ENCODE results near the gene DGCR6.
"Not testable (repeated sequence)": the region's sequence is repeated elsewhere in the genome, so short reads cannot be mapped to it uniquely, and the experiment has no call there.

DNA sequence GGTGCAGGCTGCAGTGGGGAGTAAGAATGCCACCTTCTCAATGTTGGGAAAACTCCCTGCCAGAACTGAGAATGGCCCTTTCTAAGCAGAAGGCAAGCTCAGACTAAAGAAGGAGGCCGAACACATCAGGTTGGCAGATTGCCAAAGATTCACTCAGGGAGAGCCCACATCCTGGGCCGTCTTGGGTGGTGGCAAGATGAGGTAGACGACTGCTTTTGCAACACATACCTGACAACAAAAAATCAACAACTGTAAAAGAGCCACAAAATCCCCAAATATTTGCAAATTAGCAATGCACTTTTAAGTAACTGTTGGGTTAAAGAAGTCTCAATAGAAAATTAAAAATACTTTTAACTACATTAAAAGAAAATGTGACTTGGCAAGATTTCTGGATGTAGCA lies 24.9 kb upstream of the DGCR6 start:
- not testable (repeated sequence) for TF ChIP-seq CTCF (conservative IDR thresholded peaks at IDR 0.05); EZH2 (IDR thresholded peaks at IDR 0.05; ENCODE audit: low read depth)

All from PC-9 (cell line).